ENCODE measurements around the gene ABCC9. TPM values are rescaled to one million over a fixed set of nuclear protein-coding genes. Genes with fewer than 3 reads are reported as not detected.

The ABCC9 gene
- total RNA-seq, 1 donor from 2014 or later, result 2.8 TPM

- no peak overlapping the region for H3K4me3 Mint-ChIP-seq
Measured at GRCh38 chr12:21759737-21760136, 181.5 kb downstream of the ABCC9 start.

GRCh38 chr12:21757735-21758134, 183.5 kb downstream of the ABCC9 start:
- H3K27me3 Mint-ChIP-seq (ENCODE audit: low read depth), result peaks cover 2% of the 10 kb centered on the region
- H3K9me3 Mint-ChIP-seq, result no peaks in the 10 kb centered on the region
- H3K4me1 Mint-ChIP-seq, result no peaks in the 10 kb centered on the region
- no peak for DNase-seq (ENCODE audit: low read depth, low spot score)
- no peak overlapping the region for H3K27ac Mint-ChIP-seq (ENCODE audit: unreplicated experiment)
- TF ChIP-seq CTCF (conservative IDR thresholded peaks at IDR 0.05), result no peak
- no peaks in the 10 kb centered on the region for H3K36me3 Mint-ChIP-seq (ENCODE audit: low read depth)
- H3K4me3 Mint-ChIP-seq, result no peak overlapping the region

More at GRCh38 chr12:21759737-21760136, 181.5 kb downstream of the ABCC9 start:
- no peaks in the 10 kb centered on the region for H3K4me1 Mint-ChIP-seq
- no peaks in the 10 kb centered on the region for H3K9me3 Mint-ChIP-seq
- TF ChIP-seq CTCF (conservative IDR thresholded peaks at IDR 0.05), result no peak
- peaks cover 2% of the 10 kb centered on the region for H3K27me3 Mint-ChIP-seq (ENCODE audit: low read depth)
- DNase-seq (ENCODE audit: low read depth, low spot score), result no peak
- no peaks in the 10 kb centered on the region for H3K36me3 Mint-ChIP-seq (ENCODE audit: low read depth)
- no peak overlapping the region for H3K27ac Mint-ChIP-seq (ENCODE audit: unreplicated experiment)

GRCh38 chr12:21756699-21757098, 184.5 kb downstream of the ABCC9 start:
- Mint-ChIP-seq H3K27ac (ENCODE audit: unreplicated experiment) (no peak overlapping the region), H3K9me3 (no peaks in the 10 kb centered on the region), H3K27me3 (ENCODE audit: low read depth) (peaks cover 2% of the 10 kb centered on the region), H3K36me3 (ENCODE audit: low read depth) (no peaks in the 10 kb centered on the region), H3K4me1 (no peaks in the 10 kb centered on the region), H3K4me3 (no peak overlapping the region)
- DNase-seq (ENCODE audit: low read depth, low spot score), result no peak
- TF ChIP-seq CTCF (conservative IDR thresholded peaks at IDR 0.05), result no peak

GRCh38 chr12:21751517-21751916, 189.7 kb downstream of the ABCC9 start:
- TF ChIP-seq CTCF (conservative IDR thresholded peaks at IDR 0.05), result no peak
- Mint-ChIP-seq H3K9me3 (no peaks in the 10 kb centered on the region), H3K27me3 (ENCODE audit: low read depth) (peaks cover 23% of the 10 kb centered on the region), H3K4me1 (no peaks in the 10 kb centered on the region), H3K27ac (ENCODE audit: unreplicated experiment) (no peak overlapping the region), H3K4me3 (no peak overlapping the region), H3K36me3 (ENCODE audit: low read depth) (no peaks in the 10 kb centered on the region)
- no peak for DNase-seq (ENCODE audit: low read depth, low spot score)

Other genes with a start within 250 kb of the ABCC9 start
- gene KCNJ8, start 166.7 kb downstream of the ABCC9 start, total RNA-seq, result 4.0 and 4.6 TPM in 2 replicates
- 39.0 and 39.5 TPM in 2 replicates for gene CMAS, start 104.8 kb upstream of the ABCC9 start, total RNA-seq

Measured in neural crest cell (in vitro differentiated cells).